GM19193 (cell line): ENCODE measurements around the gene IGFBPL1.

Source experiments
- POLR2A ChIP-seq: IDR thresholded peaks from 4 replicates; pipeline ENCODE4 v1.6.1; 2011; ENCODE audit not compliant: insufficient read depth, insufficient read length; ENCODE audit errors: extremely low read depth

IGFBPL1 gene

GRCh38 chr9:38374847-38375571 is 49.2 kb downstream of the IGFBPL1 start:
- TF ChIP-seq POLR2A, result no peak

GRCh38 chr9:38373679-38374078 is 50.6 kb downstream of the IGFBPL1 start:
- no peak for TF ChIP-seq POLR2A

GRCh38 chr9:38372762-38373619 is 51.3 kb downstream of the IGFBPL1 start:
- TF ChIP-seq POLR2A, result no peak

GRCh38 chr9:38371495-38371894 is 52.8 kb downstream of the IGFBPL1 start:
- TF ChIP-seq POLR2A, result no peak

- TF ChIP-seq POLR2A, result no peak
Measured at GRCh38 chr9:38370176-38370575, 54.1 kb downstream of the IGFBPL1 start.

- TF ChIP-seq POLR2A, result no peak
Measured at GRCh38 chr9:38368731-38369130, 55.5 kb downstream of the IGFBPL1 start.

DNA sequence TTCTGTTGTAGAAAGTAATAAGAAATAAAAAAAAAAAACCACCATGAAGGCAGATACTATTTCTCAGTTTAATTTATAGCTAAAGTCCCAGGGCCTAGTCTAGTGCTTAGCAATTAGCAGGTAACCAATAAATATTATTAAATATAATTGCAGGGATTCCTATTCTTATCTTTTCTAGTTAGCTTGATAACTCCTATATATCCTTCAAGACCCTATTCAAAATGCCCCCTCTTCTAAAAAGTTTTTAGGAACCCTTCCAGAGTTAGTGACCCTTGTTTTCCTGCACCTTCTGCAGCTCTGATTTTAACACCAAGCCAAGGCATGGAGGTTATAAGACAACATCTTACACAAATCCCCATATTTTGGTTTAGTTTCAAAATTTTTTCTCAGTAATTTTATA is 56.4 kb downstream of the IGFBPL1 start:
- TF ChIP-seq POLR2A, result no peak

GRCh38 chr9:38363589-38363925 is 60.7 kb downstream of the IGFBPL1 start:
- TF ChIP-seq POLR2A, result no peak

DNA sequence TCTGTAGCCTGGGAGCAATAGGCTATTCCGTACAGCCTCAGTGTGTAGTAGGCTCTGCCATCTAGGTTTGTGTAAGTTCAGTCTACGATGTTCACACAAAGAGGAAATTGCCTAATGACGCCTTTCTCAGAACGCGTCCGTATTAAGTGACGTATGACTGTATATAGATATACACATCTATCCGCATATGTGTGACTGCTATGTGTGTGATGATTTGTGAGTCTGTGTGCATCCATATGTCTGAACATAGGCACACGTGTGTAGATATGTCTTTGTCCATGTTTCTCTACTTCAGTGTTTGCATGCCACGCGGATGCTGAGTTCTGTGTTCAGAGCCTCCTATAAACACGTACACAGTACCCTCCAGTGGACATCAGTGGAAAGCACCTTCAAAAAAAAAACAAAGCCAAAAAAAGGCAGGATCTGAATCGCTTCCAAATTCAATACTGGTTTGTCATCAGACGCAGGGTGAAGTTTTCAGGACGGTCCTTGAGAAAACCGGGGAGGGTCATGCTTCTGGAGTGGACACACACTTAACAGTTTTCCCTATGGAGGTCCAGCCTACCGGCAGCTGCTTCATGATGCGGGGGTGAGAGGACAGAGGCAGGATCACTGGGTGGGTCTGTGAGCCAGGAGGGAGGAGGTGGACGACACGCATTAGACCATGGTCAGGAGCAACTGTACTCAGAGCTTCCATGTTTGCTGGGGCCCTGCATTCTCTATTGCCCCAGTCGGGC is 61.2 kb downstream of the IGFBPL1 start:
- TF ChIP-seq POLR2A, result no peak

DNA sequence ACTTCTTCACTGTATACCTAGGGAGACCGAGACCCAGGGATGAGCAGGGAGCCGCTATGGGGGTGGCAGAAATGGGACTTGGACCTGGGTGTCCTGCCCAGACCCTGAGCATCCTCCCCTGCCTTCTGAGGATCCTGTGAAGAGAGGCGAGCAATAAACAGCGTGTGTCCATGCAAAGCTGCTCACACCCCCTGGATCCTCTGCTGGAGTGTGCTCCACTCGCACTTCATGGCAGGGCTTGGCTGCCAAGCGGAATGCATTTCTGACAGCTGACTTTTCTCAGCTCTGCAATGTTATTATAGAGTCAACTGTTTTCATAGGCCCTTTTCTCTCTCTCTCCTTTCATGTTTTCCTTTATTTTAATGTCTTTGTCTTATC is 62.8 kb downstream of the IGFBPL1 start:
- TF ChIP-seq POLR2A, result no peak

GRCh38 chr9:38360839-38361472 is 63.3 kb downstream of the IGFBPL1 start:
- TF ChIP-seq POLR2A, result no peak

- no peak for TF ChIP-seq POLR2A
Measured at GRCh38 chr9:38359689-38360385, 64.4 kb downstream of the IGFBPL1 start.

DNA sequence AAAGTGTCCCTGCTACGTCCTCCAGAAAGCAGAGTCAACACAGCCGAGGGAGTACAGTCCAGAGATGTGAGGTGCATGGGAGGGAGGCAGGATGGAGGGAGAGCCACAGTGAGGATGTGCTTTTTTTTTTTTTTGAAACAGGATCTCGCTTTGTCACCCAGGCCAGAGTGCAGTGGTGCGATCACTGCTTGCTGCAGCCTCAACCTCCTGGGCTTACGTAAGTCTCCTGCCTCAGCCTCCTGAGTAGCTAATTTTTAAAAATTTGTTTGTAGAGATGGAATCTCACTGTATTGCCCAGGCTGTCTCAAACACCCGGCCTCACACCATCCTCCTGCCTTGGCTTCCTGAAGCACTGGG is 65.0 kb downstream of the IGFBPL1 start:
- no peak for TF ChIP-seq POLR2A
